Right atrium auricular region (tissue), 2 donors: ENCODE results near the gene C8G. TPM values are rescaled to one million over a fixed set of nuclear protein-coding genes. Genes with fewer than 3 reads are reported as not detected.

Experiments
- DNase-seq: peaks from one replicate; pipeline ENCODE4 v3.0.0-alpha.2; 2019; ENCODE audit warnings: low spot score
- H3K27ac ChIP-seq, 2 donors: fragments of 200-600 bp; sonication (generic); 1 replicate in 1 of 2; 2 replicates in 1 of 2; pipeline ENCODE4 v1.5.1; 2016 to 2019
- H3K27me3 ChIP-seq, 2 donors: fragments of 200-600 bp; sonication (generic); one replicate each; pipeline versions ENCODE4 v1.5.1 to v1.6.0; 2017 to 2019
- H3K36me3 ChIP-seq: fragments of 200-600 bp; sonication (generic); one replicate; pipeline ENCODE4 v1.5.1; 2016
- H3K4me1 ChIP-seq, 2 donors: fragments of 200-600 bp; sonication (generic); one replicate each; pipeline versions ENCODE4 v1.5.1 to v1.6.0; 2017 to 2019
- H3K4me3 ChIP-seq, 2 donors: fragments of 200-600 bp; sonication (generic); 1 replicate in 1 of 2; 2 replicates in 1 of 2; pipeline ENCODE4 v1.5.1; 2017 to 2019; ENCODE audit warnings: mild to moderate bottlenecking in 1 of 2, moderate library complexity in 1 of 2
- H3K9me3 ChIP-seq, 2 donors: fragments of 200-600 bp; sonication (generic); one replicate each; pipeline ENCODE4 v1.5.1; 2019
- total RNA-seq, 2 donors: library from RNA; depleted of rRNA; stranded (reverse); fragments of >200 nt; gene quantifications; one replicate each; pipeline ENCODE4 v1.1.0, GENCODE V29; 2016
- TF ChIP-seq, protein P1 (sequence below), 2 donors: fragments of 200-600 bp; sonication (generic); IDR thresholded peaks; one replicate each; pipeline ENCODE4 v1.5.1; 2019; ENCODE audit warnings: antibody characterized with exemption in 2 of 2

The C8G gene
- total RNA-seq, 2 donors from 2014 or later: not detected

DNA sequence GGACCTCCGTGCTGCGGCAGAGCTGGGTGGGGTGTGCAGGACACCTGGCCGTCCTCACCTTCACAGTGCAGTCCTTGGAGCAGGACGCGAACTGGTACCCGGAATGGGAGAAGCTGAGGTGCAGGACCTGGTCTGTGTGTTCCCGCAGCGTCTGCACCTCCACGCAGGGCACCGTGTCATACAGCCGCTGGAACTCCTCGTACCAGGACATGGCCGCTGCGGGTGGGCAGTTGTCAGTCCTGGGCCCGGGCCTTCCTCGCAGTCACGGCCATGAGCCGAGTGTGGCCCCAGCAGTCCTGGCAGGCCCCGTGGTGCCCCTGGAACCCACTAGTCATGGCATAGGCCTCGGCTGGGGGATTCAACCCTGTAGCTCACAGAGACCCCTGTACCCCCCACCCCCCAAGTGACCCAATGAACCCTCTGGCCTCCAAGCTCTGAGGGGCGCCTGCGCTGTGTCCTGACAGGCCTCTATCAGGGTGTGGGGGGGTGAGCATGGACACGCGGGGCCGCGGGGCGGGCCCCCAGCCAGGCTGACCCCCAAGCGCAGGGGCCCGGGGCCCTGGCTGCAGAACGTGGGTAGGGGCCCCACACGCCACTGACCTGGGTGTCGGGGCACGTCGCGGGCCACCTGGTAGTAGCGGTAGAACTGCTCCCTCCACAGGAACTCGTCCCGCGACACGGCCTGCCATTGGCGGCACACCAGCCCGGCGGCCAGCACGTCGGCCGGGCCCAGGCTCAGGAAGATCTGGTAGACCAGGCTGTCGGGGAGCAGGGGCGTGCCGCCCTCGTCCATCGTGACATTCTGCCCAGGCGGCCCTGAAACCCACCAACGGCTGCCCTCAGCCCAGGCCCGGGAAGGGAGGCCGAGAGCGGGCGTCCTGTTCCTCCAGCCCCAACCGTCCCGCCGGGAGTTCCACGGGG lies 1.5 kb upstream of the C8G start:
- H3K4me1 ChIP-seq: peaks cover 0 to 50% of the 10 kb centered on the region in 2 donors

DNA sequence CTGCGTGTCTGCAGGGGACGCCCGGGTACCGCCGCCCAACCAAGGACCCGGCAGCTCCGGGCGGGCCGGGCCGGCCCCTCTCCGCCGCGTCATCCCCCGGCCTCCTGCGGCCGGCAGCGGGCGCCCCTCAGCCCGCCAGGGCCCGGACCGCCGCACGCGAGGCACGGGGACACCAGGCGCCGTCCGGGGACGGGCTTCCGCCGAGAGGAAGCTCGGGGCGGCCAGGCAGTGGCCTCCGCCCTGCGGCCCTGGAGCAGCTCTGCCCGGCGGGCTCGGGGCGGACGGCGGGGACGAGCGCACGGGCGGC lies 878 bp upstream of the C8G start:
- Histone ChIP-seq H3K4me1 (peaks cover 0 to 56% of the 10 kb centered on the region in 2 donors), H3K36me3 (peaks cover 39% of the 10 kb centered on the region), H3K27ac (peak overlapping the region; percentile 91 to 95), H3K27me3 (no peaks in the 10 kb centered on the region), H3K9me3 (no peaks in the 10 kb centered on the region), H3K4me3 (peak overlapping the region; percentile 85 to 87)
- no peak for DNase-seq
- TF ChIP-seq, protein P1, sequence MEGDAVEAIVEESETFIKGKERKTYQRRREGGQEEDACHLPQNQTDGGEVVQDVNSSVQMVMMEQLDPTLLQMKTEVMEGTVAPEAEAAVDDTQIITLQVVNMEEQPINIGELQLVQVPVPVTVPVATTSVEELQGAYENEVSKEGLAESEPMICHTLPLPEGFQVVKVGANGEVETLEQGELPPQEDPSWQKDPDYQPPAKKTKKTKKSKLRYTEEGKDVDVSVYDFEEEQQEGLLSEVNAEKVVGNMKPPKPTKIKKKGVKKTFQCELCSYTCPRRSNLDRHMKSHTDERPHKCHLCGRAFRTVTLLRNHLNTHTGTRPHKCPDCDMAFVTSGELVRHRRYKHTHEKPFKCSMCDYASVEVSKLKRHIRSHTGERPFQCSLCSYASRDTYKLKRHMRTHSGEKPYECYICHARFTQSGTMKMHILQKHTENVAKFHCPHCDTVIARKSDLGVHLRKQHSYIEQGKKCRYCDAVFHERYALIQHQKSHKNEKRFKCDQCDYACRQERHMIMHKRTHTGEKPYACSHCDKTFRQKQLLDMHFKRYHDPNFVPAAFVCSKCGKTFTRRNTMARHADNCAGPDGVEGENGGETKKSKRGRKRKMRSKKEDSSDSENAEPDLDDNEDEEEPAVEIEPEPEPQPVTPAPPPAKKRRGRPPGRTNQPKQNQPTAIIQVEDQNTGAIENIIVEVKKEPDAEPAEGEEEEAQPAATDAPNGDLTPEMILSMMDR (IDR thresholded peaks at IDR 0.05): no peak

More for the DNA sequence above, 1.5 kb upstream of the C8G start:
- TF ChIP-seq, protein P1 (IDR thresholded peaks at IDR 0.05): no peak
- H3K4me3 ChIP-seq: peak overlapping the region; percentile 85 to 87
- no peaks in the 10 kb centered on the region for H3K9me3 ChIP-seq
- H3K36me3 ChIP-seq: peaks cover 41% of the 10 kb centered on the region
- DNase-seq: no peak
- no peaks in the 10 kb centered on the region for H3K27me3 ChIP-seq
- H3K27ac ChIP-seq: peak overlapping the region; percentile 91 to 95

DNA sequence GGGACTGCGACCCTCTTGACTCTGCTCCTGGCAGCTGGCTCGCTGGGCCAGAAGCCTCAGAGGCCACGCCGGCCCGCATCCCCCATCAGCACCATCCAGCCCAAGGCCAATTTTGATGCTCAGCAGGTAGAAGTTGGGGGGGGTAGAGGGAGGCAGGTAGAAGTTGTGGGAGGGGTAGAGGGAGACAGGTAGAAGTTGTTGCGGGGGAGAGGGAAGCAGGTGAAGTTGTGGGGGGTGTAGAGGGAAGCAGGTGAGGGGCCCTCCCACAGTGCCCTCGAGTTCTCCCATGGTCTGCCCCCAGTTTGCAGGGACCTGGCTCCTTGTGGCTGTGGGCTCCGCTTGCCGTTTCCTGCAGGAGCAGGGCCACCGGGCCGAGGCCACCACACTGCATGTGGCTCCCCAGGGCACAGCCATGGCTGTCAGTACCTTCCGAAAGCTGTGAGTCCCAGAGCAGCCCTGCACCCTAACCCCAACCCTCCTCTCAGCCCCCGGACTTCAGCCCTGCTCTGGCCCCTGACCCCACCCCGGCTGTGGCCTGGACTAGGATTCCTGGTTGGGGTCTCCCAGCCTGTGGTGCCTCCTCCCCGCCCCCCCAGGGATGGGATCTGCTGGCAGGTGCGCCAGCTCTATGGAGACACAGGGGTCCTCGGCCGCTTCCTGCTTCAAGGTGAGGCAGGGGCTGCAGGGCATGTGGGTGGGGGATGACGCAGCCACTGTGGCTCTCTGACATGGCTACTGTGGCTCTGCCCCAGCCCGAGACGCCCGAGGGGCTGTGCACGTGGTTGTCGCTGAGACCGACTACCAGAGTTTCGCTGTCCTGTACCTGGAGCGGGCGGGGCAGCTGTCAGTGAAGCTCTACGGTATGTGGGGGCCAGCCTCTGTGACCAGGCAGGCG lies 537 bp downstream of the C8G start:
- no peak for DNase-seq
- Histone ChIP-seq H3K27me3 (no peaks in the 10 kb centered on the region), H3K27ac (peak overlapping the region; percentile 51 to 95), H3K36me3 (peaks cover 25% of the 10 kb centered on the region), H3K4me1 (peaks cover 0 to 64% of the 10 kb centered on the region in 2 donors), H3K4me3 (no peak overlapping the region), H3K9me3 (no peaks in the 10 kb centered on the region)
- TF ChIP-seq, protein P1 (IDR thresholded peaks at IDR 0.05): no peak

DNA sequence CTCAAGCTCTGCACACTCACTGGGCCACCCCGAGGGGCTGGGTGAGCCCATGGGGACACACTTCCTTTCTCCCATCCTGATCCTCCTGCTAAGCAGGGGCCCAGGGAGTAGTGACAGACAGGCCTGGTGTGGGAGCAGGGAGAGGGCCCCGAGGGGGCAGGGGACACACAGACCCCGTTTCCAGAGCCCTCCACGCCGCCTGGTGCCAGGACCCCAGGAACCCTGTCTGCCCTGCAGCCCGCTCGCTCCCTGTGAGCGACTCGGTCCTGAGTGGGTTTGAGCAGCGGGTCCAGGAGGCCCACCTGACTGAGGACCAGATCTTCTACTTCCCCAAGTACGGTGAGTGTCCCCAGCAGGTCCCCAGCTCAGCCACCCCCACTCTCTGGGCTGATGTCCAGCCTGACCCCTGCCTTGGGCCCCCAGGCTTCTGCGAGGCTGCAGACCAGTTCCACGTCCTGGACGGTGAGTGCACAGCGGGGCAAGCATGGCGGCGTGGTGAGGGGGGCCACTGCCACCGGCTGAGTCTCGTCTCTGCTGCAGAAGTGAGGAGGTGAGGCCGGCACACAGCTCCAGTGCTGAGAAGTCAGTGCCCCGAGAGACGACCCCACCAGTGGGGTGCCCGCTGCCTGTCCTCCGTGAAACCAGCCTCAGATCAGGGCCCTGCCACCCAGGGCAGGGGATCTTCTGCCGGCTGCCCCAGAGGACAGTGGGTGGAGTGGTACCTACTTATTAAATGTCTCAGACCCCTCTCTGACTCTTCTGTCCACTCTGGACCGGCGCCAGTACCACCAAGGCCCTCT lies 1.4 kb downstream of the C8G start:
- H3K36me3 ChIP-seq: peaks cover 17% of the 10 kb centered on the region
- peaks cover 0 to 68% of the 10 kb centered on the region in 2 donors for H3K4me1 ChIP-seq
- no peaks in the 10 kb centered on the region for H3K27me3 ChIP-seq
- TF ChIP-seq, protein P1 (IDR thresholded peaks at IDR 0.05): no peak
- DNase-seq: no peak
- H3K9me3 ChIP-seq: no peaks in the 10 kb centered on the region
- H3K4me3 ChIP-seq: no peak overlapping the region
- H3K27ac ChIP-seq: peak overlapping the region; percentile 85 to 98
